Middle frontal gyrus (tissue), 1 donor: ENCODE results near the gene CDSN.
"Not testable (repeated sequence)": the region's sequence is repeated elsewhere in the genome, so short reads cannot be mapped to it uniquely, and the experiment has no call there.

Experiments
- DNase-seq: peaks from one replicate; pipeline ENCODE4 v3.0.0-alpha.2; 2015; ENCODE audit warnings: low spot score; ENCODE audit errors: extremely low spot score

Gene CDSN

DNA sequence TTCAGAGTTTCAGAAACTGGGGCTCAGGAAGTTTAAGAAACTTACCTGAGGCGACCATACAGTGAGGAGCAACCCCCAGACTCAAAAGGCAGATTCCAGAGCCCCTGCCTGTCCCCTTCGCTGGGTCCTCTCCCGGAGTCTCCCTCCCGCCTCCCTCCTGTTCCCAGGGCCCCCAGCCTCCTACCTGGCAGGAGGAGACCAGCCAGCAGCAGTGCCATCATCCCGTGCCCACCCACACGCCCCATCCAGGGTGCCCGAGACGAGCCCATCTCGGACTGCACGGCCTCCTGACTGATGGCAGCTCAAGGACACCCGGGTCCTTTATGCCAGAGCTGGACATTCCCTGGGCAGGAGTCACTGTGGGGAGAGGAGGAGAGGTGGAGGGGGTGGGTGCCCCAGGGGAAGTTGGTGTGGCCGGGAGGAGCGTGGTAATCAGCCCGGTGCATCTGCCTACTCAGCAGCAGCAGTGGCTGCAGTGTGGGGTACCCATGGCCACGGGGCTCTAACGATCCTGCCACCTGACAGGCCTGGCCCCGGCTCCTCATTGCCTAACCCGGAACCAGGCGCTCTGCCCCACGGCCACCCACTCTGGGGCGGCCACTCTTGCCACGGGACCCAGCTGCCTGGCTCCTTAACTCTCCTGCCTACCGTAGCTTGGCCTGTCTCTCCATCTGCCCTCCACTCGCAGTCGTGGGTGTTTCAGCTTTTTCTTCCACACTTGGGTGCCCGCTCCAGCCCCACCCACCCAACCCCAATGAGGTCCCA, at the start of gene CDSN:
Gene CDSN, minus strand, starts transcription at position 296 of the 765 bp plus-strand sequence. Its CDS starts 27 bp downstream, at position 269.
- DNase-seq: no peak

- no peak for DNase-seq
These were observed 49.0 kb upstream of the CDSN start for GRCh38 chr6:31169123-31169857.

DNA sequence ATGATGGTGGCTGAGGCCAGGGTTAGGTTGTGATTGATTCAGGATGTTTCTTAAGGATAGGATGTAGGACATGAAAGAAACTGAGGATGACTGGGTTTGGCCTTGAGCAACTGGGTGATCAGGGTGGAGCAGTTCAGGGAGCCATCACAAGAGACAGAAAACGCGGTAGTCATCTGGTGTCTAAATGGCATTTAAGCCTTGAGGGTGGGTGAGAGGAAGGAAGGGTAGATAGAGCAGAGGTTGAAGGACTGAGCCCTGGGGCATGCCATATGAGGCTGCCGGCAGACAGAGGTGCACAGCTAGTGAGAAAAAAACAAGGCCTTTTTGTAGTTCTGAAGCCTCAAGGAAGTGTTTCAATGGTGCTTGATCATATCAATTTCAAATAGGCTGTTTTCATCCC, 48.4 kb upstream of the CDSN start:
- DNase-seq: no peak

GRCh38 chr6:31165986-31166385, 45.7 kb upstream of the CDSN start:
- no peak for DNase-seq

DNA sequence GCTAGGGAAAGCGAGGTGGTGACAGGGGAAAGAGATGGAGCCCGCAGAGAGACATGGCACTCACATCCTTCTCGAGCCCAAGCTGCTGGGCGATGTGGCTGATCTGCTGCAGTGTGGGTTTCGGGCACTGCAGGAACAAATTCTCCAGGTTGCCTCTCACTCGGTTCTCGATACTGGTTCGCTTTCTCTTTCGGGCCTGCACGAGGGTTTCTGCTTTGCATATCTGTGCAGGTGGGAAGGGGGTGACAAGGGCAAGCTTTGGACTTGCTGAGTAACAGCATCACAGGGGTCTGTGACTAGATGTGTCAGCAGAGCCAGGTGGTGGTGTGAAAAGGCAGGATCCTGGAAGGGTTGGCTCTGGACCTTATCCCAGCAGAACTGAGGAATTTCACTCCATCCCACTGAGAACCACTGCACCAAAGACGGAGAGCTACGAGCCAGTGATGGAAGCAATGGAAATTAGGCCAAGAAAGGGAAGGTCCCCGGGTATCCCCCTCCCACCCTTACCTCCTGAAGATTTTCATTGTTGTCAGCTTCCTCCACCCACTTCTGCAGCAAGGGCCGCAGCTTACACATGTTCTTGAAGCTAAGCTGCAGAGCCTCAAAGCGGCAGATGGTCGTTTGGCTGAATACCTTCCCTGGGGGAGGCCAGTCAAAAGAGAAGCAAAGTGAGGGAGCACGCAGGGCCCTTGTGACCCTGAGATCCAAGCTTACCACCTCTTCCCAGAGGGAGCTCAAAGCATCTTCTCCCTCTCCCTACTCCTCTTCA, 45.0 kb upstream of the CDSN start:
- DNase-seq: not testable (repeated sequence)

GRCh38 chr6:31164475-31165063, 44.3 kb upstream of the CDSN start:
- DNase-seq: not testable (repeated sequence)

- DNase-seq: no peak
These were observed 43.7 kb upstream of the CDSN start for GRCh38 chr6:31163922-31164321.

- no peak for DNase-seq
These were observed 42.4 kb upstream of the CDSN start for GRCh38 chr6:31162463-31163165.

GRCh38 chr6:31161216-31162126, 41.2 kb upstream of the CDSN start:
- DNase-seq: no peak

DNA sequence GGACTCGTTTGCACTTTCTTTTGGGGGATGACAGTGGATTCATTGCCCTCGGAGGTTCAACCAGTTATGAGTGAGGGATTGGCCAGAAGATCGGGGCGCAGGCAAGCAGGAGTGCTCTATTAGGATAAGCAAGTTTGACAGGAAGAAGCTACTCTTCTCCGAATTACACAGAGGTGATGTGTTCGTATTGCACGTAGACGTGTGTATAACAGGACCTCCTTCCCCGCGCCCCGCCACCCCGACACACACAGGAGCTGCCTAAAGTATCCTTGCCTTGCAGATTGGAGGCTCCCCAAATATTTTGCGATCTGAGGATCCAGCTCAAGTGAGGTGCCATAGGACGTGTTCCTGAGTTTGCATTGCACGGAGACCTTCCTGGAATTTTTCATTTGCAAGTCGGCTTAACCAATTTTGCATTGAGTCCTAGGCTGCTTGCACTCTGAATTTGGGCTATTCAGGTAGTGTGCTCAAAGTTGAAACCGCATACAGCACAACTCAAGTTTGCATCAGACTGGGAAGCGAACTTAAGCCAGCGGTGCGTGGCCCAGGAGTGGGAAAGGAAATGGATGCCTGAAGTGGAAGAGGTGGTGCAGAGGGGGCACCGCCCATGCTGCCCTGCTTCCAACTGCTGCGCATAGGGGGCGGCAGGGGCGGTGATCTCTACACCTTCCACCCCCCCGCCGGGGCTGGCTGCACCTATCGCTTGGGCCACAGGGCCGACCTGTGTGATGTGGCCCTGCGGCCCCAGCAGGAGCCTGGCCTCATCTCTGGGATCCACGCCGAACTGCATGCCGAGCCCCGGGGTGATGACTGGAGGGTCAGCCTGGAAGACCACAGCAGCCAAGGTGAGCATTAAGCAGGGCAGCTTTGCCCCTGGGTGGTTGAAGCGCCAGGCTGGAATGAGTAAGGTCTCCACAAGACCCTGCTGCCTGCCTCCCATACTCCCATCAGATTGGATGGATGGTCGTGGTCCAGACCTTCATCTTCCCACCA, 38.9 kb upstream of the CDSN start:
- no peak for DNase-seq

DNA sequence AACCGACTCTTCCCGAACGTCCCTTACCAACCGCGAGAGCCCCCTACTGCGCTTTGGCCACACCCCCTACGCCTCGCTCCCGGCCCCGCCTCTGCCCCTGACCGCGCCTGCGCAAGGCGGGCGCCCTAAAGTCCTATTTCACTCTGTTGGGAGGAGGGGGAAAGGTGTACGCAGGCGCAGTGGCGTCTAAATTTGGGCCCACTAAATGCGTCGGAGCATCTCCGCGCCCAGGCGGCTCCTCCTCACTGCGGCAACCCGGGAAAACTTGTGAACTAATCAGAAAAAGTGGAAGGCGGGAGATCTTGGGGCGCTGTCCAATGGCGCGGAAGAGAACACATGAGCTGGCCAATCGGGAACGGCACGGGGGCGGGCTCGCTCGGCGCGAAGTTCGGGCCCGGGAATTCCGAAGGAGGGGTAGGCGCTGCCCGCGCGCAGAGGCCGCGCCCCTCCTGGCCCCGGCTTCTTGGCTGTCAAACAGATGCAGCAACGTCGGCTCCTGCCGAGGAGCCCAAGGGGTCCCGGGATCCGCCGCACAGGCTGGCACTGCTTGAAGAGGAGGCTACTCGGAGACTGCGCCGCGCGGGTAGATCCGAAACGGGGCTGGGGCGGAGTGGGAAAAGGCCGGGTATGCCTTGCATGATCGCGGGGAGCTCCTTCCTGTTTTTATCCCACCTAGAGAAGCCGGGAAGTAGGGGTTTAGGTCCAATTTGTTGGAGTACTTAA, 38.1 kb upstream of the CDSN start, which contains the start of gene TCF19:
Gene TCF19, plus strand, starts transcription at position 450 of the 723 bp plus-strand sequence. CDS start 881 bp downstream, outside the sequence.
- peak; percentile 95 for DNase-seq

GRCh38 chr6:31157513-31158139, 37.4 kb upstream of the CDSN start, which contains the start of gene CCHCR1:
Gene CCHCR1, minus strand, starts transcription at chr6:31157802. Its CDS starts 202 bp downstream, at chr6:31157600.
- DNase-seq: no peak

- DNase-seq: no peak
These were observed 36.4 kb upstream of the CDSN start for GRCh38 chr6:31156641-31157040.

DNA sequence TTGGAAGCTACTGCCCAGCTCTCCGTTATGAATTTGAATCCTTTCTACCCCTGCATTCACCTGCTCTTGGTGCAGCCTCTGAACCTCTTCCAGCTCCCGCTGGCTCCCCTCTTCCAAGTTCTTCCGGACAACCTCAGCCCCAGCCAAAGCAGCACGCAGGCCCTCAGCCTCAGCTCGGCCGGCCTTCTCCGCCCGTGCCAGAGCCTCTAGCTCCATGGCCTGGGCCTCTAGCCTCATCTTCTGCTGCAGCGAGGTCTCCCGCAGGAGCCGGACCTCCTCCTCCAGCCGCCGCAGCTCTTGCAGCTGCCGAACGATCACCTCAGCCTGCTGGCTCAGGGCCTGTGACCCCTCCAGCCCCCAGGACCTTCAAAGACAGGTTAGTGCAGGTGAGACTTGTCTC, 34.2 kb upstream of the CDSN start:
- no peak for DNase-seq

DNA sequence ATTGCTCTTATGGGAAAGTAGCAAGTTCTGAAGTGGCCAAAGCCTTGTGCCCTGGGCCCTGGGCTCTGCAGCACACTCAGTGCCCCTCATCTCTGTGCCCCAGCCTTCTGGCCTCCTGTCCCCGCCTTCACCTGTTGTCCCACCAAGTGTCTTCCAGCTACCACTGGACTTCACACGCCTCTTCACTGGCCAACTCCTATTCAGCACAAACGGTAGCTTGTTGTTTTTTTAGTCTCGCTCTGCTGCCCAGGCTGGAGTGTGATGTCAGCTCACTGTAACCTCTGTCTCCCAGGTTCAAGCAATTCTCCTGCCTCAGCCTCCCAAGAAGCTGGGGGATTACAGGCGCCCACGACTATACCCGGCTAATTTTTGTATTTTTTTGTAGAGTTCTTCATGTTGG, 32.5 kb upstream of the CDSN start:
- DNase-seq: no peak

DNA sequence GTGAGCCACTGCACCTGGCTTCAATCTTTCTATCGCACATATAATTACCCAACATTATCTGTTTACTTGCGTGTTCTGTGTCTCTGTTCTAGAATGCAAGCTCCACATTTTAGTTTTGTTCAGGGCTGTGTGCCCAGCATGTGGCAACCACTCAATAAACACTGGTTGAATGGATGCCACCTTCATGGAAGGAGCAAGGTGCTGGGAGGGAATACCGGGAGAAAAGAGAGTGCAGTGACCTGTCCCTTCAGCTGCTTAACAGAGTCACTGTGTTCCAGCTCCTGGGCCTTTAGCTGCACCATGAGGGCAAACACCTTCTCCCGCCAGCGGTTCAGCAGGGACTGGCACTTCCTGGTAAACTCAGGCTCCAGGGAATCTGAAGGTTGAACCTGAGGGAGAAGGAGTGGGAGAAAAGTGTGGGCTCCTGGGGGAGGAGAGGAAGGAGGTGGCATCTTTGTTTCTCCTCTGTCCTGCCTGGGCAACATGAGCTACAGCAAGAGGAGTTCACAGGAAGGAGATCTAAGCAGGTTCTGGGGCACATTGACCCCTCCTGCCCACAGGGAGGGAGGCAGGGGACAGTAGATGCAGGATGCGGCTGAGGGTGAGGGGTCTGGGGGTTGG, 29.7 kb upstream of the CDSN start:
- no peak for DNase-seq

DNA sequence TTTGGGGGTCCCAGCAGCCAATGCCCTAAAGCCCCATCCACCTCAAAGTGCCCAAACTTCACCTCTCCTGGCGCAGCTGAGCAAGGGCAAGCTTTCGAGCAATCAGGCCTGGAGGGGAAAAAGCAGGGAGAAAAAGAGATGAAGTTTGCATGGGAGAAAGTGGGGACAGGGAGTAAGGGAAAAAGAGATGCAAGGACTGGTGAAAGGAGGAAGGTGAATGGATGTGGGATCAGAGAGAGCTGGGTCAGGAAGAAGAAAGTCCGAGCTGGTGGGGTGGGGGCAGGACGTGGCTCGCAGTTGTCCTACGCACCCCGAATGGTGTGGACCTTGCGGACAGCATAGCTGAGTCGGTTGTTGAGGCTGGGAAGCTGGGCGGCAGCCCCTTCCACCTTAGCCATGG, 25.1 kb upstream of the CDSN start:
- DNase-seq: no peak
